SU-DHL-6 (cell line): Measurements from ENCODE around the gene RANGAP1.

ENCODE experiments used
- EZH2phosphoT487 ChIP-seq: fragments of 200-600 bp; sonication (generic), shearing (Covaris generic); conservative IDR thresholded peaks from 2 replicates; pipeline ENCODE4 v1.6.1; 2018; ENCODE audit warnings: mild to moderate bottlenecking, antibody characterized with exemption, low read length, moderate library complexity, mixed read lengths
- TF ChIP-seq, protein P1 (sequence below): fragments of 200-600 bp; sonication (generic); IDR thresholded peaks from one replicate; pipeline ENCODE4 v1.5.1; 2017; ENCODE audit warnings: antibody characterized with exemption, mild to moderate bottlenecking, low read length, moderate library complexity; ENCODE audit not compliant: insufficient read depth, poor library complexity, severe bottlenecking

DNA sequence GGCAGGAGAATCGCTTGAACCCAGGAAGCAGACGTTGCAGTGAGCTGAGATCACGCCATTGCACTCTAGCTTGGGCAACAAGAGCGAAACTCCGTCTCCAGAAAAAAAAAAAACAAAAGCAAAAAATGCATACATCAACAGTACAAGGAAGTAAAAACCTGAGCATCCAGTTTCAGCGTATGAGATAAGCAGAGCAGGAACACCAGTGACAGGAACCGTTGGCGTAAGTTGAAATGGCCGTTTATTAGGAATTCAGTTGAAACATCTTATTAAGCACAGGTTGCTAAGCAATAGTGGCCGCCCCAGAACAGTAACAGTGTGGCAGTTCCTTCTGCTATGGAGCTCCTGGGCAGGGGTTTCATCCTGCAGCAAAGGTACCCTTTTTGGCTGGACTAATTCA is 84.8 kb downstream of the RANGAP1 start:
- TF ChIP-seq, protein P1, sequence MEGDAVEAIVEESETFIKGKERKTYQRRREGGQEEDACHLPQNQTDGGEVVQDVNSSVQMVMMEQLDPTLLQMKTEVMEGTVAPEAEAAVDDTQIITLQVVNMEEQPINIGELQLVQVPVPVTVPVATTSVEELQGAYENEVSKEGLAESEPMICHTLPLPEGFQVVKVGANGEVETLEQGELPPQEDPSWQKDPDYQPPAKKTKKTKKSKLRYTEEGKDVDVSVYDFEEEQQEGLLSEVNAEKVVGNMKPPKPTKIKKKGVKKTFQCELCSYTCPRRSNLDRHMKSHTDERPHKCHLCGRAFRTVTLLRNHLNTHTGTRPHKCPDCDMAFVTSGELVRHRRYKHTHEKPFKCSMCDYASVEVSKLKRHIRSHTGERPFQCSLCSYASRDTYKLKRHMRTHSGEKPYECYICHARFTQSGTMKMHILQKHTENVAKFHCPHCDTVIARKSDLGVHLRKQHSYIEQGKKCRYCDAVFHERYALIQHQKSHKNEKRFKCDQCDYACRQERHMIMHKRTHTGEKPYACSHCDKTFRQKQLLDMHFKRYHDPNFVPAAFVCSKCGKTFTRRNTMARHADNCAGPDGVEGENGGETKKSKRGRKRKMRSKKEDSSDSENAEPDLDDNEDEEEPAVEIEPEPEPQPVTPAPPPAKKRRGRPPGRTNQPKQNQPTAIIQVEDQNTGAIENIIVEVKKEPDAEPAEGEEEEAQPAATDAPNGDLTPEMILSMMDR = no peak
- no peak for TF ChIP-seq EZH2phosphoT487
